Nephron (organoid): ENCODE measurements around the gene DDX18.

Experiments used
- H3K27ac Mint-ChIP-seq, 3 experiments: 2 replicates each; pipeline ENCODE4 v1.8.0; 2020; ENCODE audit warnings: mixed read lengths in 3 of 3, mild to moderate bottlenecking in 2 of 3, moderate library complexity in 1 of 3
- H3K27me3 Mint-ChIP-seq: 2 replicates; pipeline ENCODE4 v1.8.0; 2021; ENCODE audit warnings: low read depth, mild to moderate bottlenecking, moderate library complexity, mixed read lengths
- H3K36me3 Mint-ChIP-seq: 2 replicates; pipeline ENCODE4 v1.8.0; 2020; ENCODE audit warnings: low read depth, mixed read lengths
- H3K4me1 Mint-ChIP-seq: 2 replicates; pipeline ENCODE4 v1.8.0; 2020; ENCODE audit warnings: mixed read lengths
- H3K4me3 Mint-ChIP-seq, 3 experiments: 2 replicates each; pipeline ENCODE4 v1.8.0; 2020; ENCODE audit warnings: mild to moderate bottlenecking in 3 of 3, mixed read lengths in 3 of 3, moderate library complexity in 2 of 3
- H3K9me3 Mint-ChIP-seq: 2 replicates; pipeline ENCODE4 v1.8.0; 2020; ENCODE audit warnings: mixed read lengths
- TF ChIP-seq, protein P1 (sequence below), 3 experiments: fragments of 200-600 bp; sonication (generic); IDR thresholded peaks; one replicate each; pipeline ENCODE4 v1.5.0; 2021; ENCODE audit warnings: antibody characterized with exemption in 3 of 3; ENCODE audit not compliant: unreplicated experiment in 3 of 3

Gene DDX18

DNA sequence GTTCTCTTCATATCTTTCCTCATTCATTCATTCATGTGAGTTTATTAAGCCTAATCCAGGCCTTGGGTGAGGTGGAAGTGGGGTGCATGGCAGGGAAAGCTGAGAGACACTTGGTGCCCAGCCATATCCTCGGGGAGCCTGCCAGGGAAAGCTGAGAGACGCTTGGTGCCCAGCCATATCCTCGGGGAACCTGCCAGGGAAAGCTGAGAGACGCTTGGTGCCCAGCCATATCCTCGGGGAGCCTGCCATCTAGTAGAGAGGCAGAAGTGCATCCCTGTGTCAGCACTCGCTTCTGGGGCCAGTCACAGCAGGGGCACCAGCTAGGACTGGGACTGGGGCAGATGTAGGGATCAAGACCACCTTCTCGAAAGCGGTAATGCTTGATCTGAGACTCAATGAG, 39.4 kb downstream of the DDX18 start:
- Mint-ChIP-seq H3K27me3 (peaks cover 32% of the 10 kb centered on the region), H3K4me3 (no peak overlapping the region), H3K4me1 (no peaks in the 10 kb centered on the region), H3K27ac (no peak overlapping the region), H3K9me3 (no peaks in the 10 kb centered on the region), H3K36me3 (no peaks in the 10 kb centered on the region)
- TF ChIP-seq, protein P1, sequence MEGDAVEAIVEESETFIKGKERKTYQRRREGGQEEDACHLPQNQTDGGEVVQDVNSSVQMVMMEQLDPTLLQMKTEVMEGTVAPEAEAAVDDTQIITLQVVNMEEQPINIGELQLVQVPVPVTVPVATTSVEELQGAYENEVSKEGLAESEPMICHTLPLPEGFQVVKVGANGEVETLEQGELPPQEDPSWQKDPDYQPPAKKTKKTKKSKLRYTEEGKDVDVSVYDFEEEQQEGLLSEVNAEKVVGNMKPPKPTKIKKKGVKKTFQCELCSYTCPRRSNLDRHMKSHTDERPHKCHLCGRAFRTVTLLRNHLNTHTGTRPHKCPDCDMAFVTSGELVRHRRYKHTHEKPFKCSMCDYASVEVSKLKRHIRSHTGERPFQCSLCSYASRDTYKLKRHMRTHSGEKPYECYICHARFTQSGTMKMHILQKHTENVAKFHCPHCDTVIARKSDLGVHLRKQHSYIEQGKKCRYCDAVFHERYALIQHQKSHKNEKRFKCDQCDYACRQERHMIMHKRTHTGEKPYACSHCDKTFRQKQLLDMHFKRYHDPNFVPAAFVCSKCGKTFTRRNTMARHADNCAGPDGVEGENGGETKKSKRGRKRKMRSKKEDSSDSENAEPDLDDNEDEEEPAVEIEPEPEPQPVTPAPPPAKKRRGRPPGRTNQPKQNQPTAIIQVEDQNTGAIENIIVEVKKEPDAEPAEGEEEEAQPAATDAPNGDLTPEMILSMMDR (IDR thresholded peaks at IDR 0.05; ENCODE audit: unreplicated experiment in 3 of 3) = no peak

DNA sequence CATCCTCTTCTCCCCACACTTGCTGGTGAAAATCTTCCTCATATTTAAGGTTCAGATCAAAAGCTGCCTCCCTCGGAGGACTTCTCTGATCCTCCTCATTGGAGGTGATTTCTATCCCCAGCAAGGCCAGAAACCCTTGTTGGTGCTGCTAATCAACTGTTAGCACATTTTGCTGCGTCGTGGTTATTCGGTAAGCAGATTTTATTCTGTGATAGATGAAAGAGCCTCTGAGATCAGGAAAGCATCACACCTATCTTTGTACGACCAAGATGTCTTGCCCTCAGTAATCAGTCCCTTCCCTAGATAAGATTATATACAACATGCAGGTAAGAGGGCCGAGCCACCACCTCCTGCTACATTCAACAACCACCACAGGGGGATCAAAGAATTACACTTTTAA, 40.1 kb downstream of the DDX18 start:
- no peak overlapping the region for H3K4me3 Mint-ChIP-seq
- no peaks in the 10 kb centered on the region for H3K36me3 Mint-ChIP-seq
- H3K9me3 Mint-ChIP-seq = no peaks in the 10 kb centered on the region
- H3K27ac Mint-ChIP-seq = no peak overlapping the region
- TF ChIP-seq, protein P1 (IDR thresholded peaks at IDR 0.05; ENCODE audit: unreplicated experiment in 3 of 3) = no peak
- H3K4me1 Mint-ChIP-seq = no peaks in the 10 kb centered on the region
- H3K27me3 Mint-ChIP-seq = peaks cover 28% of the 10 kb centered on the region

DNA sequence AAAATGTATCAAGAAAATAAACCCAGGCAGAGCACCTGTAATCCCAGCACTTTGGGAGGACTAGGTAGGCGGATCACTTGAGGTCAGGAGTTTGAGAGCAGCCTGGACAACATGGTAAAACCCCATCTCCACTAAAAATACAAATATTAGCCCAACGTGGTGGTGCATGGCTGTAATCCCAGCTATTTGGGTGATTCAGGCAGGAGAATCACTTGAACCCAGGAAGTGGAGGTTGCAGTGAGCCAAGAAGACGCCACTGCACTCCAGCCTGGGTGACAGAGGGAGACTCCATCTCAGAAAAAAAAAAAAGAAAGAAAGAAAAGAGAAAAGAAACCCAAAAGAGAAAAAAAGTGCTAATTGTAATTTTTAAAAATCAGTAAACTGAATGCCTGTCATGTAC, 41.4 kb downstream of the DDX18 start:
- TF ChIP-seq, protein P1 (IDR thresholded peaks at IDR 0.05; ENCODE audit: unreplicated experiment in 3 of 3) = no peak
- Mint-ChIP-seq H3K9me3 (no peaks in the 10 kb centered on the region), H3K4me3 (no peak overlapping the region), H3K4me1 (no peaks in the 10 kb centered on the region), H3K36me3 (no peaks in the 10 kb centered on the region), H3K27me3 (peaks cover 15% of the 10 kb centered on the region), H3K27ac (no peak overlapping the region)

DNA sequence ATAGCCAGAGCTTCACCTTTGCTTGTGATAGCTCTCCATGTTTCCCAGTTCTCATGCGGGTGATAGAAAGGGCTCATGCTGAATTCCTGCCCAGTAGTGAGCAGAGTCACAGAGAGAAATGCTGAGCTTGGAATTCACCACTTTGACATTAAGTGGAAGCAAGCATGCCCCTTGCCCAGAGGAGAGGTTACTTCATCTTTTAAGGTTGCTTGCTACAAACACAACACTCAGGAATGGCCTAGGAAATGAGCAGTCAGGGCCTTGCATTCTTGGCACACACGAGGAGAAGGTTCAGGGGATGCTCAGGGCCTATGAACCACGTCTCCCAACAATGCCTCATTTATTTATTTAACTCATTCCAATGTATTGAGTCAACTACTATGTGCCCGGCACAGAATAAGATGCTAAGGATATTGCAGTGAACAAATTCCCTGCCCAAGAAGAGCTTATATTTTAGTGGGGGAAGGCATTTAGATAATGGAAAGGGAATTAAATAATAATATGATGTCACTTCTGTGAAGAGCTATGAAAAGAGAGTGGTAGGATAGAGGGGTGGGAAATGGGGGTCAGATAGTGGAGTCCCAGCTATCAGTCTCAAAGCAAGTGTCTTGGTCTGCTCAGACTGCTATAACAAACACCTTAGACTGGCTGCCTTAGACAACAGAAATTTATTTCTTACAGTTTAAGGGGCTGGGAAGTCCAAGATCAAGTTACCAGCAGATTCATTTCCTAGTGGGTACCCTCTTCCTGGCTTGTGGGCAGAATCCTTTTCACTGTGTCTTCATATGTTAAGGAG, 42.1 kb downstream of the DDX18 start:
- Mint-ChIP-seq H3K36me3 (no peaks in the 10 kb centered on the region), H3K4me3 (no peak overlapping the region), H3K27me3 (peaks cover 11% of the 10 kb centered on the region), H3K27ac (no peak overlapping the region), H3K4me1 (no peaks in the 10 kb centered on the region), H3K9me3 (no peaks in the 10 kb centered on the region)
- TF ChIP-seq, protein P1 (IDR thresholded peaks at IDR 0.05; ENCODE audit: unreplicated experiment in 3 of 3) = no peak

DNA sequence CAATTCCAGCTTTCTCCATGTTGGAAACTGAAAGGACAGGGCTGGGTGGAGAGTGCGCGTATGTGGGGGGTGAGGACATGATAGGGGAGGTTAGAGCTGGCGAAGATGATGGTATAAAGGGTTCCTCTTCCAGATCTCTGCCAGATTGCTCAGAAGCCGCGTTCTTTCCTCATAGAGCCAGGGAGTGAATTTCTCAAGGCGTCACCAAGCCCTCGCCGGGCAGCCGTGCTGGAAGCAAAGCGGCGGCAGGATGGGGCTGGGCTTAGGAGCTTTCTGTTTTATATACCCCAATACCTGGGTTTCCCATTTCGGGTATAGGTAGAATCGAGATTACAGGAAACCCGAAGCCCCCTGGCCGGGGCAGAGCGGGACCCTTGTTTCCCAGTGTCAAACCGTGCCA, 43.8 kb downstream of the DDX18 start:
- Mint-ChIP-seq H3K9me3 (no peaks in the 10 kb centered on the region), H3K4me3 (no peak overlapping the region), H3K4me1 (no peaks in the 10 kb centered on the region), H3K36me3 (no peaks in the 10 kb centered on the region), H3K27ac (no peak overlapping the region), H3K27me3 (no peaks in the 10 kb centered on the region)
- TF ChIP-seq, protein P1 (IDR thresholded peaks at IDR 0.05; ENCODE audit: unreplicated experiment in 3 of 3) = no peak
